HG03342 (cell line): Measurements from ENCODE around the gene HP1BP3.
A peak's percentile ranks its signal among the peaks of the same experiment; 100 is the strongest.

Experiments used
- ATAC-seq: cut with Tn5 transposase; IDR thresholded peaks from one replicate; pipeline ENCODE4 v1.9.1; 2021; ENCODE audit warnings: mild to moderate bottlenecking, moderate library complexity; ENCODE audit not compliant: unreplicated experiment

Gene HP1BP3

DNA sequence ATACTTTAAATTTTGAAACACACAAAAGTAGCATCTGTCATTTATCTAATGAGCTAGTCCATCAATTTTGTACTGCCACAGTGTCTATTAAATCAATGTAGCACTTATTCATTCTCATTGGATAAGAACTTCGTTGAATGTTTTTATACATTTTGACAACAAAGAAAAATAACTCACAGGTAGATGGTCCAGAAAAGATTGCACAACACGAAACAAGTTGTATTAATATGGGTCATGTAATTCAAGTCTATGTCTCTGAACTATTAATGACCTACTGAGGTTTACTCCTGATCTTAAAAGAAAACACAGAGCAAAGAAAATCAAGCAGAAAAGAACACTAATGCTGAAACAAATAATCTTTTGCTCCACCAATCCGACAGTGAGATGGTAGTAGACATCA, 15.3 kb downstream of the HP1BP3 start:
- no peak for ATAC-seq

DNA sequence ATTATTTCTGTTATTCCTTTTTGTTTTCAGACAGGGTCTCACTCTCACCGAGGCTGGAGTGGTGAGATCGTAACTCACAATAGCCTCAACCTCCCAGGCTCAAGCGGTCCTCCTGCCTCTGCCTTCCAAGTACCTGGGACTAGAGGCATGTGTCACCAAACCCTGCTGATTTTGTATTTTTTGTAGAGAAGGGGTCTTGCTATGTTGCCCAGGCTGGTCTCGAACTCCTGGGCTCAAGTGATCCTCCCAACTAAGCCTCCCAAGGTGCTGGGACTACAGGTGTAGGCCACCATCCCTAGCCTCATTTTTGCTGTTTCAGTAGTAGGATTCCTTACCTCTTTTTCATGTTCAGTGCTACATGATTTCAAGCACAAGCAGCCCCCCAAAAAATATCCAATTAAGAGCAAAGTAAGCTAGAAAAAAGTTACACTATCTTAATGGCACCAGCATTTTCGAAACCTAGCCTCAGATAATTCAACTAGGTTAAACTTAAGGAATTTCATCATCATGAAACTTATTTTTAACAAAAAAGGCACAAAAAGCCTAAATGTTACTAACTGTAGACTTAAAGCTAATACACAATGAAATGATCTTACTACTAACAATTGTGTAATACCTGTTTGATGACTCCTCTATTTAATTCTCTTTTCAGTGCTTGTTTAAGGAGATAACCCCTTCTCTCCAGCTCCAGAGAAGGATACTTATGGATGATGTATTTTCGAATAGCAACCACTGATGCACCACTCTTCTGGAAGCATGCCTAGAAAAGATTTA, 16.6 kb downstream of the HP1BP3 start:
- no peak for ATAC-seq

DNA sequence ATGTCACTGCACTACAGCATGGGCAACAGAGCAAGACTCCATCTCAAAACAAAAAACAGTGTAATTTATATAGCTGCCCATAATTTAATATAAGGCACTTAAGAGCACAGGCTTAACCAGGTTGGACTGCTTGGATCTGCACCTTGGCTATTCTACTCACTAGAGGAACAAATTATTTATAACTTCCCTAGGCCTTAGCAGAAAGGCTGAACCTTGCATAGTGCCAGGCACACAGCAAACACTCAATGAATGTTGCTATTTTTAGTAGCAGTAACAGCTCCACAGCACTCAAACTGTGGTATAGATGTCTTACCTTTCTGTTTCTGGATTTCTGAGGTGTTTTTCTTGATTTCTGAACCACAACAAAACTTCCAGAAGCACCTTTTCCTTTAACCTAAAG, 19.8 kb downstream of the HP1BP3 start:
- no peak for ATAC-seq

DNA sequence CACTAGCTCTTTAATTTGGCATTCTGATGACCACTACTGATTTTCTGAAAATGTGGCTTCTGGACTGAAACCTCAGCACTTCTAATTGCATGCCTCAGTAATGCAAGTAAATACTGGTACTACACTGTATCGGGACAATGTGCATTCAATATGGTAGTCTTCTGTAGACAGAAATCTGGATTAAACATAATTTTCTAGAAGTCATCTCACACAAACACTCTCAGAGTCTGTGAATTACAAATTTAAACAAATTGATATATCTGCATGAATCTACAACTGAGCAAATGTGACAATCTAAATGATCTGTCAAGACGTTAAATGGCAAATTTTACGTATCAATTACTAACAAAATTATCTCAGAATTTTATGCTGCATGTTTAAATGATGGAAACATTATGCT, 23.7 kb downstream of the HP1BP3 start:
- ATAC-seq = no peak

DNA sequence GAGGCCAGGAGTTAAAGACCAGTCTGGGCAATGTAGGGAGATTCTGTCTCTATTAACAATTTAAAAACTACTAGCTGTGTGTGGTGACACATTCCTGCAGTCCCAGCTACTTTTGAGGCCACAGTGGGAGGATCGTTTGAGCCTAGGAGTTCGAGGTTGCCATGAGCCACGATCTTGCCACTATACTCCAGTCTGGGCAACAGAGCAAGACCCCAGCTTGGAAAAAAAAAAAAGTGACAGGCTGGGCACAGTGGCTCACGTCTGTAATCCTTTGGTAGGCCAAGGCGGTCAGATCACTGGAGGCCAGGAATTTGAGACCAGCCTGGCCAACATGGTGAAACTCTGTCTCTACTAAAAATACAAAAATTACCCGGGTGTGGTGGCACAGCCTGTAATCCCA, 26.8 kb downstream of the HP1BP3 start:
- no peak for ATAC-seq

DNA sequence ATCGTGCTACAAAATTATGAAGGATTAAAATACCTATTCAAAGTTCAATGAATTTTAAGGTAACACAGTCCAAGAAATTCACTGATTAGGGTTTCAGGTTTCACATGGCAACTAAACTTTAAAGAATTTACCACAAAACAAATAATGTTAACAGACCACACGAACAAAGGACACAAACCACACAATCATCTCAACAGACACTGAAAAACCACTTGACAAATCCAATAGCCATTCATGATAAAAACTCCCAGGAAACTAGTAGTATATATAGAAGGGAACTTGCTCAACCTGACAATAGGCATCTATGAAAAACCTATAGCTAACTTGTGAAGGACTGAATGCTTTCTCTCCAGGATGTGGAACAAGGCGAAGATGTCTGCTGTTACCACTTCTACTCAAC, 33.5 kb downstream of the HP1BP3 start:
- no peak for ATAC-seq

DNA sequence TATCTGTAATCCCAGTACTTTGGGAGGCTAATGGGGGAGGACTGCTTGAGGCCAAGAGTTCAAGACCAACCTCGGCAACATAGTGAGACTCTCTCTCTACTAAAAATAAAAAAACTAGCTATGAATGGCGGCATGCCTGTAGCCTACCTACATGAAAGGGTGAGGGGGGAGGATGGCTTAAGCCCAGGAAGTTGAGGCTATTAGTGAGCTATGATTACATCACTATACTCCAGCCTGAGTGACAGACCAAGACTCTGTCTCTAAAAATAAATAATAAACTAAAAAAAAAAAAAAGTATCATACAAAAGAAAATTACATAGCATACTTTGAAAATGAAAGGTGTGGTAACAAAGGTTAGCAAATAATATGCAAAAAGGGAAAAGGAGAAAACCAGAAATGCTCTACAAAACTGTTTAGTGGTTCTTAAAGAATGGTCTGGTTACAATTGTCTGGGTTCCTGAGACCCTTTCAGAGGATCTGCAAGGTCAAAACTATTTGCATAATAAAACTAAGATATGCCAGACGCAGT, 35.6 kb downstream of the HP1BP3 start:
- ATAC-seq = no peak

DNA sequence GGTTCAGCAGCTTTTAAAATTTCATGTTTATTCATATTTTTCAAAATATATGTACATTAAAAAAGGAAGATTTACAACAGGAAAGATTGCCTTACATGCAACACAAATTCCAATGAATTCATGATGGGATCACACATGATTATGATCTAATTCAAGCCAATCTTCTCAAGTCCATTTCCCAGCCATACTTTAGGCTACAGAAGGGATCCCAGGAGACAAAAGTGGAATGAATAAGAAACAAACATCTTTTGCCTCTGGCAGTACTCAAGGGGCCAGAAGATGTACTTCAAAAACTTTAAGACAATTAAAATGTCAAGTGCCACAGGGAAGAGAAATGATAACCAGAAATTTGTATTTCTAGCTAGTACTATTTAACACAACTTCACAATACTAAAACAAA, 44.4 kb downstream of the HP1BP3 start:
- no peak for ATAC-seq

DNA sequence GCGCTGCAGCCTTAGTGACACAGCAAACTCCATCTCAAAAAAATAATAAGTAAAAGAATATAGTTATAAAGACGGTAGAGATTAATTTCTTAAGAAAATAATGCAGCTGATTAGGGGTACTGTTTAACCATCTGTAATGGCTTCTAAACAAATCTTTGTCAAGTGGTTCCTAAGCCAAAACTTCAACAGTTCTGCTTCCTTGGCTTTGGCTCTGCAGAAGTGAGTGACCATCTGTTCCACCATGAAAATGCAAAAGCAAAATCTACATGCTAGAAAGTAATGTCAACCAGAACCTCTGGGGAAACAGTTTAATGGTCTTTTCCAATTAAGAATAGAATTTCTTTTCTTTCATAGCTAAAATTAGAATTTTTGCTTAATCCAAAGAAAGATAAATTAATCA, 46.3 kb downstream of the HP1BP3 start:
- ATAC-seq = no peak

DNA sequence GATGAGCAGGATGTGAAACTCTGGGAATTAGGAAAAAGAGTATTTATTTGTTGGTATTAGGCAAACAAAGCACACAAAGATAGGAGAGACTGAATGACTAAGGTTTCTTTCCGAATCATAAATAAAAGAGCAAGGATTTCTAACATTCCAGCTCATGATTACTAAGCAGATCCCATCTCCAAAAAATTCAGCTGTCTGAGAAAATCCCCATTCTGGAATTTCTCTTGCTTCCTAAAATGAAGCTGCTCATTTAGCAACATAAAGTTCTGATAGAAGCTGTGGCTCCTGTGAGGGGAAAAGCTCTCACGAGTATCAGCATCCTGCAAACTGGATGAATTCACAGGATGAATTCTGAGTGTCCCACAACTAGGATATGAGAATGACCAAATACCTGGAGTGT, 47.9 kb downstream of the HP1BP3 start:
- no peak for ATAC-seq

DNA sequence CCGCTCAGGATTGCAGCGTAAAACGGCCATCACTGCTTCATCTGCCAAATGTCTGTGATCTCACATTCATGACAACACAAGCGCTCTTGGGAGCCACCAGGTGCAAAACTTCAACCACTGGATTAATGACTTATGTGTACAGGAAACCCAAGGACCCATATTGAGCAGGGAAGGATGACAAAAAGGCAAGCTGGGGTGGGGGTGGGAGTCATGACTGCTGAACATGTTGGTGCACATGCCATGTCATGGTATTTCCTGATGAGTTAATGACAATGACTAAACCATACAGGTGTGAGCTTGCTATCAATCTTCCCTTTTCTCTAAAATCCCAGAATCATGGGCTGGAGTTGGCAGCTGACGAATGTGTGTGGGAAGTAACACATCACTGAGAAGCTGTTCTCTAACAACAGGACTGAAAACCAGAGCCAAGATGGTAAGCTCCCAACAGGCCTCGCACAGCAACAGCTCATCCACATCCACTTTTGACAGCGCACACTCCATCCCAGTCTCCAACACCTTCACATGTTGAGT, 51.5 kb downstream of the HP1BP3 start:
- no peak for ATAC-seq

DNA sequence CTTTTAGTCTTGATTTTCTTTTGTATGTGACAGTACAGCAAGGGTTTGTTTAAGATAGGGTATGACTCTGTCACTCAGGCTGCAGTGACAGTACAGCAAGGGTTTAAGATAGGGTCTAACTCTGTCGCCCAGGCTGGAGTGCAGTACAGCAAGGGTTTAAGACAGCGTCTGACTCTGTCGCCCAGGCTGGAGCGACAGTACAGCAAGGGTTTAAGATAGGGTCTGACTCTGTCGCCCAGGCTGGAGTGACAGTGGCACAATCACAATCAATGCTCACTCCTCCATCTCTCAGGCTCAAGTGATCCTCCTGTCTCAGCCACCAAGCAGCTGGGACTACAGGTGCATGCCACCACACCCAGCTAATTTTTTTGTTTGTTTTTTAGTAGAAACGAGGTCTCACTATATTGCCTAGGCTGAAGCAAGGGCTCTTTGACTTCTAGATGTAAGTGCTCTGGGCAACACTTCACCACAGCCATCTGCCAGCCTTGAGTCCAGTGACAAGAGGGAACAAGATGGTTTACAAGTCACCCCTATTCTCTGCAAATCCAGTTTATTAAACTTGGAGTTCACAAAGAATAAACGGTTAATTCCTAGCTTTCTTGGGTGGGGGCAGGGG, 53.6 kb downstream of the HP1BP3 start:
- ATAC-seq = no peak

DNA sequence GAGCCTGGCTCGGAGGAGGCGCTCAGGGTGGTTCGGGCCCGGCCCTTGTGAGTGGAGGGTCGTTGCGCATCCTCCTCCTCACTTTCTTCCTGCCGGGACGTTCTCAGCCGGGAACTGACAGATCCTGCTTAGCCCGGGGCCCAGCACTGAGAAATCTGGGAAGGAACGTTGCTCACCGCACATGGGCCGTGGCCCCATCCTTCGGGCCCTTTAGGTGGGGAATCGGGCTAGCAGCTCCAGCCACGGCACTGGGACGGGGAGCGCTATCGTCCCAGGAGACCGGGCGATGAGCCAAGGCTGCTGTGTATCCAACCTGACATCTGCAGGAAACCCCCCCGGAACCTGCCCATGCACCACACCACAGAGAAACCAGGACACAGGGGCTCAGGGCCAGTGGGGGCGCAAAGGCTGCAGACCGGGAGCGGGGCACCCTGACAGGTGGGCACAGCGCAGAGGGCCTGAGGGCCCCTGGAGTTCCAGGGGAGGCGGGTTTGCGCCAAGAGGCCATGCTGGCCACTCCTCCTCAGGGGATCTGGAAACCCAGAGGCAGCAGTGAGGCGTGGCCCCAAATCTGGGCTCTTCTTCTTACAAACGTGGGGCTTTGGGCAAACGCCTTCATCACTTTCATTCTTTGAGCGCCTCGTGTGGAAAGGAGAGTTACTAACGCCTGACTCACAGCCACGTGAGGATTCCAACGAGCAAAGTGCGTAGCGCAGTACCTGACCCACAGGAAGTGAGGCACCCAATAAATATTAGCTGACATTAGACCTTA, 54.3 kb downstream of the HP1BP3 start, which contains the start of gene SH2D5:
TSS of gene SH2D5 (minus strand) at position 116 of the 772 bp plus-strand sequence. CDS start 4,659 bp downstream, outside the sequence.
- peak; percentile 61 for ATAC-seq

DNA sequence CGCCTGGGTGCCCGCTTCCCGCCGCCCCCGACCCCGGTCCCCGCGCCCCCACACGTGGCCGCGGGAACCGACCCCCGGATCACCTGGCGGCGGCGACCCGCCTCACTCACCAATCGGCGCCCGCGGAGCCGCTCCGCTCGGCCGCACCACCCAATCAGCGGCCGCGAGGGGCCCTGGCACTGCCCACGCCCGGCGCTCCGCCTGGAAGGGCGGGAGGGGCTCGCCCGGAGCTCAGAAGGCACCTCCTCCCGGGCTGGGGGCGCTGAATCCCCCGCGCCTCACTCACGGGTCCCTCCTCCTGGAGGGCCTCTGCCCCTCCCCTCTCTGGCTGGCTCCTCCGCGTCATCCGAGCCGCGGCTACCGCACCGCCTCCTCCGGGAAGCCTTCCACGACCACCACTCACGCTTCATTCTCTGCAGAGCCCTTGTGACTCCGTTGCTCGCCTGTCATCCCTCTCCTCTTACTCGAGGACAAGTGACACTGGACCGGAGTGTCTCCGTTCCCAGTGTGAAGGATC, 55.0 kb downstream of the HP1BP3 start:
- peak; percentile 42 for ATAC-seq

DNA sequence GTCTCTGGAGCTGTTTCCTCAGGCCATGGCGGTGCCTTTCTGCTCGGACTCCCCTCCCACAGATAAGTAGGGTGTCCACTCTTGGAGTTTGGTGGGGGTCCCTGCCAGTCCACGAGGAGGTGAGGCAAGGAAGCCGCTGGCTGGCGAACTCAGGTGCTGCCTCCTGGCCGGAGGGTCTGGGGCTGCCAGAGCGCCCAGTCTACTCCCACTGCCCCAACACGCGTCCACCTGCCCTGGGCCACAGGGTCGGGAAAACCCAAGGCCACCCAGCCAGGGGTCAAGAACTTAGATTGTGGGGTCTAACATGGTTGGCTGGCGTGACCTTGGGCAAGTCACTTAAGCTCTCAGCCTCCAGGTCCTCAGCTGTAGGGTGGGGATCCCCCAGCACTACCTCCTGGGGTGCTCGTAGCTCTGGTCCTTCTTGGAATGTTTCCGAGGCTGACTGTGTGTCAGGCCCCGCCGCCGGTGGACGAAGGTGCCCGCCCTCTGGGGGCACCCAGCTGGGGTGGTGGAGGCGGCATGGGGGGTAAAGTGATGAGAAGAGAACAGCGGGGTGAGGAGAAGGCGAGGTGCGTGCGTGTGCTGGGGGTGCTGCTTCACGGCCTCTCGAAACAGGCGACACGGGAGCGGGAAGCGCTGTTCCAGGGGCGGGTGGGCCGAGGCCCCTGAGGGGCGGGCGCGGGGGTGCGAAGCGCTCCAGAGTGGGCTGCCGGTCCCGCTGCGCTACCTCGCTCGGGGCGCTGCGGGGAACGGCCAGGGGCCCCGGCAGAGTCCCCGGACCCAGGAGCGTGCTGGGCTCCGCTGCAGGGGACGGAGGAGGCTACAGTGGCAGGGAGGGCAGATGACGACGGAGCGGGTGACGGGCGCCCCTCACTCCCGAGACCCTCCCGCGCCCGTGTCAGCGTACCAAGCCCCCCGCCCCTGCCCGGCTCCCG, 55.8 kb downstream of the HP1BP3 start:
- ATAC-seq = peak; percentile 12

DNA sequence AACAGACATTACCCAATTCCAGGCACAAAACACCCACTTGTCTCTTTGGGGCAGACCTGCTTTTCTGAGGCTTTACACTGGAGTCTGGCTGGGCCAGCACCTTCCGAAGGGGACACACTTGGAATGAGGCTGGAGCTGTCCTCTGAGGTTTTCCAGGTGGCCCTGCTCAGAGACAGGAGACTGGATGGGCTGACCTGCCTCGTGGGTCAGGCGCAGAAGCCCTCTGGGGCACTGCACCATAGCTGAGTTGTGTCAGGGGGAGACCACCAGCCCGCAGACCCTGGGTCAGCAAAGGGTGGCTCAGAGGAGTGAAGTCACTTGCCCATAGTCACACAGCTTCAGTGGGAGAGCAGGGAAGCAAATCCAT, 56.4 kb downstream of the HP1BP3 start:
- no peak for ATAC-seq

DNA sequence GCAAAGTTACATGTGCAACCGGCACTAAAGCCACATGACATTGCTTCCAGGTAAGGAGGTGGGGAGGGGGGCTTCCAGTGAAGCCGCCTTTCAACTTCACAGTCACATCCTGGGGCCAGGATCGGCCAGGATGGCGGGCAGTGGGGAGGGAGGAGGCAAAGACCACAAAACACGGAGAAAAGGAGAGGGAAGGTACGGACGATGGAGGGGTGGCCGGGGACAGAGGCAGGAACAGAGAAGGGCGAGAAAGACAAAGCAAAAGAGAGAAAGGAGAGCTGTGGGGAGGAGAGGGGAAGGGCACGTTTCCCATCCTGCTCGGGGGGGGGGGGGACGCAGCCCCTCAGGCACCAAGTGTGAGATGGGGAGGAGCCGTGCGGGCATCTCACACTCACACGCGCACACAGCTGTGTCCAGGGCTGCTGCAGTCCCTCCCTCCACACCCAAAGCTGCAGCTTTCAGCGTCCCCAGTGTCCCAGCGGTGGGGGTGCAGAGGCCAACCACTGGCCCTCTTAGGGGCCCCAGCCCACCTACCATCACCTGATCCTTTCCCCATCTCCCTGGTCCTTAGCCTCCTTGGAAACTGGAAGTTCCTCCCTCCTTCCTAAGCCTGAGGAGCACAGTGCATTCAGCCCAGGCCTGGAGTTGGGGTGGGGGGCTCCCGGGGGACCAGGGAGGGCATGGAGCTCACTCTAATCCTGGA, 57.0 kb downstream of the HP1BP3 start:
- no peak for ATAC-seq

DNA sequence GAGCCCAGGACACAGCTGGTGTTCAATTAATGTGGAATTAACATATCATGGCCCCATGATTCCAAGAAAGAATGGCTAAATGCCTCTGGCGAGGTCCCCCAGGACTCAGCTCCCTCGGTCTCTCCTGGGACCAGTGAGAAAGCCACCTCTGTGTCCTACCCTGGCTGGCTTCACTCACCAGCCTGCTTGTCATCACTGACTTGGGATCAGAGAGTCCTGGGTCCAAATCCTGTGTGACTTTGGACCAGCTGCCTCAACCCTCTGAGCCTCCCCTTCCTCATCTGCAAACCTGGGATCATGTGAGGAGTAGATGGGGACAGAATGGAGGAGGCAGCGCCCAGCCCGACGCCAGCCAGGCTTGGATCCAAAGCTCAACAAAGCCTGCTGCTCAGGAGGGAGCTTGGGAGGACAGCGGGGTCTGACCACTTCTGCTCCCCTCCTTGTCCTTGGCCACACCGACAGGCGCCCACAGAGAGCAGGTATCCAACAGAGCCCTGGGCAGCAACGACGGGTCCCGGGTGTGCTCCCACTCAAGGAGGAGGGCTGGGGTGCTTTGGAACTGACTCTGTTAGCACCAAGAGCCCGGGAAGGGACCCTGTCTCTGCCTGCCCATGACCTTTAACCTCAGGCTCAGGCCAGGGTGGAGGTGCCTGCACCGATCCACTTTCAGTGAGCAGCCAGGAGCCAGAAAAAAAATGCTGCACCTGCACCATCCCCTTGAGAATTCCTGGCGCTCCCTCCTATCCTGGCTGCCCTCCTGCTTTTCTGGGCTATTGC, 57.8 kb downstream of the HP1BP3 start:
- ATAC-seq = no peak
